Left renal cortex interstitium (tissue), 4 donors: ENCODE measurements around the gene FIP1L1. TPM values are rescaled to one million over a fixed set of nuclear protein-coding genes. Genes with fewer than 3 reads are reported as not detected.
"Not testable (repeated sequence)": the region's sequence is repeated elsewhere in the genome, so short reads cannot be mapped to it uniquely, and the experiment has no call there.

Experiments
- DNase-seq, 4 donors: peaks; one replicate each; pipeline ENCODE4 v3.0.0-alpha.2; 2013; ENCODE audit warnings: low read depth in 4 of 4, low spot score in 2 of 4, missing footprints in 1 of 4
- polyA plus RNA-seq, 4 donors: library from polyadenylated mRNA; unstranded; fragments of 120-200 nt; gene quantifications; one replicate each; pipeline ENCODE4 v1.2.1, GENCODE V29; 2013; ENCODE audit not compliant: insufficient read length in 4 of 4

FIP1L1 gene
- polyA plus RNA-seq, 4 donors, result 82.7 to 113 (median 105) TPM

DNA sequence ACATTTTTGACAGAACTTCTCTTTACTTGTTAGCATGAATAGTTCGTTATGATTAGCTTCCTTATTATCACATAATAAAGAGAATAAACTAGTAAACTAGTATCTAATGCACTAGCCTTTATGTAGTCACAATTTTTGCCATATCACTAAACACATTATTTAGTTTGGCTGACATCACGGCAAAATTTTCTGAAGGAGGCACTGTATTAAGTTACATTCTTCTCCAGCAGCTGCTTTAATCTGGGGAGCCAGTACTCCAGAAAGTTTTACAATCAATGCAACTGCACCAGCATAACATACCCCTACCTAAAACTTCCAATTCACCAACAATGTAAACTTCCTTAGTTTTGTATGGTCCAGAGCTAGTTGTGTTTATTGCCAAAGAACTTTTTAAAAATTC lies 87.8 kb downstream of the FIP1L1 start:
- DNase-seq, result no peak

GRCh38 chr4:53465891-53466290 lies 88.5 kb downstream of the FIP1L1 start:
- no peak for DNase-seq

GRCh38 chr4:53466576-53466975 lies 89.1 kb downstream of the FIP1L1 start:
- DNase-seq, result not testable (repeated sequence)

DNA sequence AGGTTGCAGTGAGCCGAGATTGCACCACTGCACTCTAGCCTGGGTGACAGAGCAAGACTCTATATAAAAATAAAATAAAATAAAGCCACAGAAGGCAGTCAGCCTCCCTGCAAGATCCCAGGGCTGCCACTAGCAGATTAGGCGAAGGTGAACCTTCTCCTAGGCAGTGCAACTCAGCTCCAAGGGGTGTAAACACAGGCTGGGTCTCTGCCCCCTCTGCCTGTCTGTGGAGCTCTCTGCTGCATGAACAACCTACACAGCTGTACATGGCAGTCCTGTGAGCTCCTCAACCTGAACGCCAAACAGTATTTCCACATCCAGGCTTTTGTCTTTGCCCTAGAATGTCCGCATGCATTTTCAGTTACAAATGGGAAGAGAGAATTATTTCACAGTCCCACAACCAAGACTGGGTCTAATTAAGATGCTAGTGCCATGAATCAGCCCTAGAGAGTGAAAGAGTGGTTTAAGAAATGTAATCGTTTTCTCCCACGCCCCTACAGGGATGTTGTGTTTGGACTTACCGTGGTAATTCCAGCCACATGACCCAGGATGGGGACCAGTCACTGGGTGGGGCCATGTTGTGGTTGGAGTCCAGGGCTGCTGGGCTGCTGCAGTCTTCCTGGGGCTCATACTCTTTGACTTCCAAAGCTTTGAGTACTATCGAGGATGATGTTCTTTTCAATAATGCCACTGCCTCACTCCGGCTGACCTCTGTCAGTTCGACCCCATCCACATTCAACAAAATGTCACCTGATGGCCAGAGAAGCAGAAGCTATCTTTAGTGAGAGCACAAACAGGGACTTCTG lies 99.0 kb downstream of the FIP1L1 start:
- no peak for DNase-seq

GRCh38 chr4:53477038-53477565 lies 99.7 kb downstream of the FIP1L1 start:
- no peak for DNase-seq

- no peak for DNase-seq
These were observed 100.2 kb downstream of the FIP1L1 start for GRCh38 chr4:53477636-53478035.

DNA sequence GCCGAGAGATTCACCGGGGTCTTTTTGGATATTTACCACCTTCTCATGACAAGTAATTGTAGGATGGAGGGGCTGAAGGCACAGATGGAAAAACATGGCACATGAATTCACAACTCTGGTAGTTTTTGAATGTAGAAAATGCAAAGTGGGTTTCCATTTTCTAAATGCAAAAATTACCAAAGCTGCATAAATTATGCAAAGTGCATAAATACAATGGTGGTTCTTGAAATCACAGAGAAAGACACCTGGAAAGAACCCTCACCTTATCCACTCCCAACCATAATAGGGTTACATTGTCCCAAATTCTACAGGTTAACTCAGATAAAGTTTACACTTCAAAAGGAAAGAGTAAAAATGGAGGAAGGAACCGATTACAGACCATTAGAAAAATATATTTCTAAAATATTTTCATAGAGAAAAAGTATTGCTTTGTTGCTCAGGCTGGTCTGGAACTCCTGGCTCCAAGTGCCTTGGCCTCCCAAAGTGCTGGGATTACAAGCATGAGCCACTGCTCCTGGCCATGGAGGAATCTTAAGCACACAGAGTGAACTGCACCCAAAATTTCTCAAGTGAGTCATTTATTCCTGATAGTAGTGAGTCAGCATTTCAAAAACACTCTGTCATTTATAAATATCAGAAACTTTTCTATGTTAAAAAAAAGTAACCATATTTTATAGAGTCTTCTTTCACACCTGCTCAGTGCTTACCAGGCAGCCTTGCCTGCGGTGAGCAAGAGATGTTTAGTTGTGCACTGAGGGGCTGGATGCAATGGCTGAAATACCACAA lies 101.4 kb downstream of the FIP1L1 start:
- no peak for DNase-seq

- no peak for DNase-seq
These were observed 102.5 kb downstream of the FIP1L1 start for GRCh38 chr4:53479736-53480525.

DNA sequence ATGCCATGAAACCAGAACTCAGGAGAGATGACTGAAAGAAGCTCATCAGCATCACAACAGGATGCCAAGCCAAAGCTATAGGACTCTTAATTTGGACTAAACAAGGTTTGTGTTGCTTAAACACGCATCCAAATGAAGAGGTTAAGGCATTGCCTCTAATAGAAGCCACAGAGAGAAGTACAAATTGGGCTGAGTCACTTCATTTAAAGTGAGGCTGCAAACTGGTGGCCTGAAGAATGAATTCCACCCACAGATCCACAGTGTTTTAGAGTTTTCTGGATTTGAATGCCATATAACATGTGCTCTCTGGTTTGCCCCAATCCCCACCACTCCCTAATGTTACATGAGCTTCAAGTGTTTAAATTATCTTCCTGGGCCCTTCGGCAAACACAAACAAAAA lies 103.5 kb downstream of the FIP1L1 start:
- no peak for DNase-seq

GRCh38 chr4:53481586-53481985 lies 104.1 kb downstream of the FIP1L1 start:
- no peak for DNase-seq

DNA sequence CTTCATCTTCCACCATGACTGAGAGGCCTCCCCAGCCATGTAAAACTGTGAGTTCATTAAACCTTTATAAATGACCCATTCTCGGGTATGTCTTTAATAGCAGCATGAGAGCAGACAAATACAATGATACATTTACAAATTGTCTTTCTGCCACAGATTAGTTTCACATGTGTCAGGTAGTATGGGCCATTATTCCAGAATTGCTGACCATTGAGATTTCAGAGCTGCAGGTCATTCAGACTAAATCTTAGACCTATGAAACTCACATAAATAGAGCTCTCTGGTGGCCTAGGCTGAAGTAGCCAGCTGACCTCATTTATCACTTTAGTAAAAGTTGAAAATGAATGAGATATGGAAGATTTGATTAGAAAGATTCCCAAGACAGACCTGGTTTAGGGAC lies 105.8 kb downstream of the FIP1L1 start:
- no peak for DNase-seq

DNA sequence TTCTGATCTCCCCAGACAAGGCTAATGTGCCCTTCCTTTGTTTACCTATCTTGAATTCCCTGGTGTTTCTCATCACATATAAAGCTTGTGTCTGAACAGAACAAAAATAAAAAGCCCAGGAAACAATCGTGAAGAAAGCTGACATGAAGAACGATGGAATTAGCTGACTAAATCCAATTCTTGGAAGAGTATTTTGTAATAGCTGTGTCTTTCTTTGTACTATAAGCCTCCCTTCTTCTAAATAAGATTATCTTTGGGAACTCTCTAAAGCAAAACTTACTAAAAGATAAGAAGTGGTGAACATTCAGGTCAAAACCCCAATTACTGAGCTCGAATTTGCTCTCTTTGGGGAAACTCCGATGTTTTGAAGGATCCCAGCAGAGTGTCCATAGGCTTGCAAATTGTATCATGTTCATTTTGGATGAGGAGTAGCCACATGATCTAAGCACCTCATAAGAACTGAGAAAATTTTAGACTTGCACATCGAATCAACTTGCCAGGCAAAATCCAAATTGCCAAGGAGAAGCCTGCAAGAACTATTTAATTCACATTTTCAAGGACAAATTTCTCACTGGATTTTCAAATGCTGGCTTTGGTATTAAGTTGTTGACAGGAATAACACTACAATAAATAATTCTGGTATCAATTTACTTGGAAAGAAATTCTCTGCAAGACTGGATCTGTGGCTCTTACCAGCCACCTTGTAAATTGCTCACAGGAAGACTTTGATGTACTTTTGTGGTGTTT lies 107.6 kb downstream of the FIP1L1 start:
- DNase-seq, result no peak

DNA sequence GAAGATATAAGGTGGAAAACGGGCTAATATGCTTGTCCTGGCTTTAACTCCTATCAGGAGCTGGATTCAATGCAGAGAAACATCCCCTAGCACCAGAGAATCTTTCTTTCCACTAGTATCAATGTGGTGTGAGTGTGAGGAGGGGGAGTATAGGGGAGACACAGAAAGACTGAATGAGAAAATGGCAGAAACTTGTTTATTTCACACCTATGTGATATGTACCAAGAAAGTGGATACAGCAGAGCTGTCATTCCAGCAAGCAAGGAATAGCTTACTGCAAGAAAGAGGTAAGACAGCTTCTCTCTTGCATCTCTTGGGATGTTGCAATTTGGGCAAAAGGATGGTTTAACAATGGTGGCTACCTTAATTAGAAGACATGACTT lies 108.2 kb downstream of the FIP1L1 start:
- no peak for DNase-seq

- DNase-seq, result no peak
These were observed 110.3 kb downstream of the FIP1L1 start for GRCh38 chr4:53487766-53488165.

DNA sequence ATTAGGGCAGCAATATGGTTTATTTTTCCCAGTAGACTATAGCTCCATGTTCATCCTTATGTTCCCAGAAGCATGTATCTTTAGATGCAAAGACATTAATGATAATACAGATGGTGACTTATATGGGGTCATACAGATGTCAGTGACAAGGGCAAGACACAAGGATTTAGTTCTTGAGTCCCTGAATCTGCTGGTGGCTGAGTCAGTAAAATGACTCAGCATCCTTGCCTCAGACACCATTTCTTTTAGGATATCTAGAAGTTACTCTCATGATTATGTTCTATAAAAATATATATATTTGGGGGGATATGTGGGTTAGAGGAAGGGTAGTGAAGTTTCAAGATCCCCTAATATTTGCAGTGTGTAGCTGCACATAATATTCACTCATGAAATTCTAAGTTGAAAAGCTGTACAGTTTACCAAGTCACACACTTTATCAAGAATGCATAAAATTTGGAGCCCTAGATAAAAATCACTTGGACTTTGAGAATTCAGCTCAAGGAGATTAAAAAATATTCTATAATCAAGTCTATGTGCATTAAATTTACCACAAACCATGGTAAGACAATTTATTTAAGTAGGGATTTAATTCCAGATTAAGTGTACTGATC lies 111.9 kb downstream of the FIP1L1 start:
- DNase-seq, result no peak

- DNase-seq, result no peak
These were observed 112.9 kb downstream of the FIP1L1 start for GRCh38 chr4:53490161-53490956.

GRCh38 chr4:53490965-53491622 lies 113.7 kb downstream of the FIP1L1 start:
- DNase-seq, result peak in 1 of 4 donors; percentile 21

GRCh38 chr4:53494851-53495250 lies 117.4 kb downstream of the FIP1L1 start:
- no peak for DNase-seq
